Measurements from ENCODE around the gene SERPINA12.

GRCh38 chr14:94515426-94515825, 6.2 kb upstream of the SERPINA12 start:
- TF ChIP-seq, protein P1, sequence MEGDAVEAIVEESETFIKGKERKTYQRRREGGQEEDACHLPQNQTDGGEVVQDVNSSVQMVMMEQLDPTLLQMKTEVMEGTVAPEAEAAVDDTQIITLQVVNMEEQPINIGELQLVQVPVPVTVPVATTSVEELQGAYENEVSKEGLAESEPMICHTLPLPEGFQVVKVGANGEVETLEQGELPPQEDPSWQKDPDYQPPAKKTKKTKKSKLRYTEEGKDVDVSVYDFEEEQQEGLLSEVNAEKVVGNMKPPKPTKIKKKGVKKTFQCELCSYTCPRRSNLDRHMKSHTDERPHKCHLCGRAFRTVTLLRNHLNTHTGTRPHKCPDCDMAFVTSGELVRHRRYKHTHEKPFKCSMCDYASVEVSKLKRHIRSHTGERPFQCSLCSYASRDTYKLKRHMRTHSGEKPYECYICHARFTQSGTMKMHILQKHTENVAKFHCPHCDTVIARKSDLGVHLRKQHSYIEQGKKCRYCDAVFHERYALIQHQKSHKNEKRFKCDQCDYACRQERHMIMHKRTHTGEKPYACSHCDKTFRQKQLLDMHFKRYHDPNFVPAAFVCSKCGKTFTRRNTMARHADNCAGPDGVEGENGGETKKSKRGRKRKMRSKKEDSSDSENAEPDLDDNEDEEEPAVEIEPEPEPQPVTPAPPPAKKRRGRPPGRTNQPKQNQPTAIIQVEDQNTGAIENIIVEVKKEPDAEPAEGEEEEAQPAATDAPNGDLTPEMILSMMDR (IDR thresholded peaks at IDR 0.05; ENCODE audit: insufficient read depth, low read length) = no peak
- TF ChIP-seq, protein P2, sequence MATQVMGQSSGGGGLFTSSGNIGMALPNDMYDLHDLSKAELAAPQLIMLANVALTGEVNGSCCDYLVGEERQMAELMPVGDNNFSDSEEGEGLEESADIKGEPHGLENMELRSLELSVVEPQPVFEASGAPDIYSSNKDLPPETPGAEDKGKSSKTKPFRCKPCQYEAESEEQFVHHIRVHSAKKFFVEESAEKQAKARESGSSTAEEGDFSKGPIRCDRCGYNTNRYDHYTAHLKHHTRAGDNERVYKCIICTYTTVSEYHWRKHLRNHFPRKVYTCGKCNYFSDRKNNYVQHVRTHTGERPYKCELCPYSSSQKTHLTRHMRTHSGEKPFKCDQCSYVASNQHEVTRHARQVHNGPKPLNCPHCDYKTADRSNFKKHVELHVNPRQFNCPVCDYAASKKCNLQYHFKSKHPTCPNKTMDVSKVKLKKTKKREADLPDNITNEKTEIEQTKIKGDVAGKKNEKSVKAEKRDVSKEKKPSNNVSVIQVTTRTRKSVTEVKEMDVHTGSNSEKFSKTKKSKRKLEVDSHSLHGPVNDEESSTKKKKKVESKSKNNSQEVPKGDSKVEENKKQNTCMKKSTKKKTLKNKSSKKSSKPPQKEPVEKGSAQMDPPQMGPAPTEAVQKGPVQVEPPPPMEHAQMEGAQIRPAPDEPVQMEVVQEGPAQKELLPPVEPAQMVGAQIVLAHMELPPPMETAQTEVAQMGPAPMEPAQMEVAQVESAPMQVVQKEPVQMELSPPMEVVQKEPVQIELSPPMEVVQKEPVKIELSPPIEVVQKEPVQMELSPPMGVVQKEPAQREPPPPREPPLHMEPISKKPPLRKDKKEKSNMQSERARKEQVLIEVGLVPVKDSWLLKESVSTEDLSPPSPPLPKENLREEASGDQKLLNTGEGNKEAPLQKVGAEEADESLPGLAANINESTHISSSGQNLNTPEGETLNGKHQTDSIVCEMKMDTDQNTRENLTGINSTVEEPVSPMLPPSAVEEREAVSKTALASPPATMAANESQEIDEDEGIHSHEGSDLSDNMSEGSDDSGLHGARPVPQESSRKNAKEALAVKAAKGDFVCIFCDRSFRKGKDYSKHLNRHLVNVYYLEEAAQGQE (IDR thresholded peaks at IDR 0.05; ENCODE audit: insufficient replicate concordance, low read depth) = no peak
- TF ChIP-seq POLR2AphosphoS5 (IDR thresholded peaks at IDR 0.05; ENCODE audit: low read depth) = no peak
- TF ChIP-seq GABPA (IDR thresholded peaks at IDR 0.05; ENCODE audit: low read depth) = no peak

All from HL-60 (cell line).